Measurements from ENCODE around the gene ATOH8. TPM values are rescaled to one million over a fixed set of nuclear protein-coding genes. Genes with fewer than 3 reads are reported as not detected.
"Not testable (repeated sequence)": the region's sequence is repeated elsewhere in the genome, so short reads cannot be mapped to it uniquely, and the experiment has no call there.

ATOH8 gene
- total RNA-seq, 1 donor from 2014 or later: 4.4 TPM

- peak; percentile 57 for DNase-seq (ENCODE audit: extremely low read depth, low read depth, low spot score)
These were observed 60.4 kb downstream of the ATOH8 start for GRCh38 chr2:85813982-85814801.

- no peak for DNase-seq (ENCODE audit: extremely low read depth, low read depth, low spot score)
These were observed 61.2 kb downstream of the ATOH8 start for GRCh38 chr2:85814802-85815550.

GRCh38 chr2:85819811-85820510 is 66.2 kb downstream of the ATOH8 start:
- no peak for DNase-seq (ENCODE audit: extremely low read depth, low read depth, low spot score)

GRCh38 chr2:85822766-85823165 is 69.0 kb downstream of the ATOH8 start:
- DNase-seq (ENCODE audit: extremely low read depth, low read depth, low spot score): no peak

GRCh38 chr2:85823951-85824350 is 70.2 kb downstream of the ATOH8 start:
- no peak for DNase-seq (ENCODE audit: extremely low read depth, low read depth, low spot score)

- no peak for DNase-seq (ENCODE audit: extremely low read depth, low read depth, low spot score)
These were observed 73.4 kb downstream of the ATOH8 start for GRCh38 chr2:85826990-85827878.

- DNase-seq (ENCODE audit: extremely low read depth, low read depth, low spot score): no peak
These were observed 74.2 kb downstream of the ATOH8 start for GRCh38 chr2:85827879-85828569.

GRCh38 chr2:85828725-85829124 is 74.9 kb downstream of the ATOH8 start:
- no peak for DNase-seq (ENCODE audit: extremely low read depth, low read depth, low spot score)

- not testable (repeated sequence) for DNase-seq (ENCODE audit: extremely low read depth, low read depth, low spot score)
These were observed 75.6 kb downstream of the ATOH8 start for GRCh38 chr2:85829394-85829793.

- no peak for DNase-seq (ENCODE audit: extremely low read depth, low read depth, low spot score)
These were observed 76.9 kb downstream of the ATOH8 start for GRCh38 chr2:85830645-85831044.

- no peak for DNase-seq (ENCODE audit: extremely low read depth, low read depth, low spot score)
These were observed 77.9 kb downstream of the ATOH8 start for GRCh38 chr2:85831735-85832134.

- no peak for DNase-seq (ENCODE audit: extremely low read depth, low read depth, low spot score)
These were observed 80.7 kb downstream of the ATOH8 start for GRCh38 chr2:85834466-85834865.

Other genes with a start within 250 kb of the ATOH8 start
- 89.9 and 119 TPM in 2 replicates for gene MAT2A, start 214.8 kb upstream of the ATOH8 start, total RNA-seq
- gene GGCX, start 192.5 kb upstream of the ATOH8 start, total RNA-seq: 30.8 and 34.7 TPM in 2 replicates
- 14.1 and 20.5 TPM in 2 replicates for gene VAMP8, start 176.4 kb upstream of the ATOH8 start, total RNA-seq
- 140 and 247 TPM in 2 replicates for gene VAMP5, start 169.6 kb upstream of the ATOH8 start, total RNA-seq
- 231 and 261 TPM in 2 replicates for gene RNF181, start 158.2 kb upstream of the ATOH8 start, total RNA-seq
- gene TMEM150A, start 151.3 kb upstream of the ATOH8 start, total RNA-seq: 25.2 and 36.3 TPM in 2 replicates
- 5.8 and 9.3 TPM in 2 replicates for gene C2orf68, start 141.9 kb upstream of the ATOH8 start, total RNA-seq
- 52.0 and 69.7 TPM in 2 replicates for gene USP39, start 137.8 kb upstream of the ATOH8 start, total RNA-seq
- gene SFTPB, start 85.8 kb upstream of the ATOH8 start, total RNA-seq: not detected in 2 replicates
- not detected in 2 replicates for gene GNLY, start 59.6 kb upstream of the ATOH8 start, total RNA-seq
- 28.3 and 33.4 TPM in 2 replicates for gene ST3GAL5, start 135.0 kb downstream of the ATOH8 start, total RNA-seq